ENCODE data around the gene GPR78.

DNA sequence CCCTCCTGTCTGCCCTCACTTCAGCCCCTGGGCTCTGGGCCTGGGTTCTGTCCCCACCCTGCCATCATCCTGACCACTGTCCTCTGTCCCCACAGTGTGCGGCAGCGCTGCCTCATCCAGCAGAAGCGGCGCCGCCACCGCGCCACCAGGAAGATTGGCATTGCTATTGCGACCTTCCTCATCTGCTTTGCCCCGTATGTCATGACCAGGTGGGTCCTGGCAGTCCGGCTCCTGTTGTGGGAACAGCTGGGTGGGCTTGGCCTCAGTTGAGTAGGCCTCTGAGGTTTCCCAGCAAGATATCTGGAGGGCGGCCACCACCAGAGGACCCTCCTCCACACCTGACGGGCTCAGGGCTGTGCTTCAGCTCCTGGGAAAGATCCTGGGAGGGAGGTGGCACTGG is 2.2 kb downstream of the GPR78 start:
- TF ChIP-seq, protein P1, sequence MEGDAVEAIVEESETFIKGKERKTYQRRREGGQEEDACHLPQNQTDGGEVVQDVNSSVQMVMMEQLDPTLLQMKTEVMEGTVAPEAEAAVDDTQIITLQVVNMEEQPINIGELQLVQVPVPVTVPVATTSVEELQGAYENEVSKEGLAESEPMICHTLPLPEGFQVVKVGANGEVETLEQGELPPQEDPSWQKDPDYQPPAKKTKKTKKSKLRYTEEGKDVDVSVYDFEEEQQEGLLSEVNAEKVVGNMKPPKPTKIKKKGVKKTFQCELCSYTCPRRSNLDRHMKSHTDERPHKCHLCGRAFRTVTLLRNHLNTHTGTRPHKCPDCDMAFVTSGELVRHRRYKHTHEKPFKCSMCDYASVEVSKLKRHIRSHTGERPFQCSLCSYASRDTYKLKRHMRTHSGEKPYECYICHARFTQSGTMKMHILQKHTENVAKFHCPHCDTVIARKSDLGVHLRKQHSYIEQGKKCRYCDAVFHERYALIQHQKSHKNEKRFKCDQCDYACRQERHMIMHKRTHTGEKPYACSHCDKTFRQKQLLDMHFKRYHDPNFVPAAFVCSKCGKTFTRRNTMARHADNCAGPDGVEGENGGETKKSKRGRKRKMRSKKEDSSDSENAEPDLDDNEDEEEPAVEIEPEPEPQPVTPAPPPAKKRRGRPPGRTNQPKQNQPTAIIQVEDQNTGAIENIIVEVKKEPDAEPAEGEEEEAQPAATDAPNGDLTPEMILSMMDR (IDR thresholded peaks at IDR 0.05; ENCODE audit: low read depth, low read length, missing input control): no peak
- TF ChIP-seq, protein P2, sequence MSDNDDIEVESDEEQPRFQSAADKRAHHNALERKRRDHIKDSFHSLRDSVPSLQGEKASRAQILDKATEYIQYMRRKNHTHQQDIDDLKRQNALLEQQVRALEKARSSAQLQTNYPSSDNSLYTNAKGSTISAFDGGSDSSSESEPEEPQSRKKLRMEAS (IDR thresholded peaks at IDR 0.05): no peak
- TF ChIP-seq YY1 (IDR thresholded peaks at IDR 0.05) (no peak), RXRA (IDR thresholded peaks at IDR 0.05) (no peak)
